Peyer's patch (tissue), 4 donors: Measurements from ENCODE around the gene CYP27A1.

Experiments used
- POLR2A ChIP-seq, 2 donors: fragments of 450-650 bp; IDR thresholded peaks; one replicate each; pipeline ENCODE4 v1.5.1; 2017; ENCODE audit warnings: antibody characterized with exemption in 2 of 2, mild to moderate bottlenecking in 2 of 2, moderate library complexity in 2 of 2
- TF ChIP-seq, protein P1 (sequence below), 6 experiments: fragments of 450-650 bp in 4 of 6; fragments of 200-600 bp in 2 of 6; sonication (generic) in 1 of 6; IDR thresholded peaks; one replicate each; pipeline ENCODE4 v1.5.1; 2017 to 2019; ENCODE audit warnings: antibody characterized with exemption in 6 of 6, mild to moderate bottlenecking in 3 of 6, moderate library complexity in 1 of 6

GRCh38 chr2:218823196-218823855 lies 41.4 kb downstream of the CYP27A1 start:
- TF ChIP-seq, protein P1, sequence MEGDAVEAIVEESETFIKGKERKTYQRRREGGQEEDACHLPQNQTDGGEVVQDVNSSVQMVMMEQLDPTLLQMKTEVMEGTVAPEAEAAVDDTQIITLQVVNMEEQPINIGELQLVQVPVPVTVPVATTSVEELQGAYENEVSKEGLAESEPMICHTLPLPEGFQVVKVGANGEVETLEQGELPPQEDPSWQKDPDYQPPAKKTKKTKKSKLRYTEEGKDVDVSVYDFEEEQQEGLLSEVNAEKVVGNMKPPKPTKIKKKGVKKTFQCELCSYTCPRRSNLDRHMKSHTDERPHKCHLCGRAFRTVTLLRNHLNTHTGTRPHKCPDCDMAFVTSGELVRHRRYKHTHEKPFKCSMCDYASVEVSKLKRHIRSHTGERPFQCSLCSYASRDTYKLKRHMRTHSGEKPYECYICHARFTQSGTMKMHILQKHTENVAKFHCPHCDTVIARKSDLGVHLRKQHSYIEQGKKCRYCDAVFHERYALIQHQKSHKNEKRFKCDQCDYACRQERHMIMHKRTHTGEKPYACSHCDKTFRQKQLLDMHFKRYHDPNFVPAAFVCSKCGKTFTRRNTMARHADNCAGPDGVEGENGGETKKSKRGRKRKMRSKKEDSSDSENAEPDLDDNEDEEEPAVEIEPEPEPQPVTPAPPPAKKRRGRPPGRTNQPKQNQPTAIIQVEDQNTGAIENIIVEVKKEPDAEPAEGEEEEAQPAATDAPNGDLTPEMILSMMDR (IDR thresholded peaks at IDR 0.05) = no peak
- no peak for TF ChIP-seq POLR2A (IDR thresholded peaks at IDR 0.05)
